BJ (cell line): ENCODE data around the gene SESN3. TPM values are rescaled to one million over a fixed set of nuclear protein-coding genes. Genes with fewer than 3 reads are reported as not detected.

Experiments used
- CTCF ChIA-PET: fragments of 350-600 bp; formaldehyde crosslinking; extraction: SDS; loops from one replicate; lab custom pipeline; 2021; ENCODE audit warnings: antibody characterized with exemption, inconsistent platforms; lab: Yijun Ruan, JAX
- POLR2A ChIA-PET: fragments of 300-600 bp; sonication (Branson Sonifier 250); formaldehyde crosslinking; extraction: SDS; loops from one replicate; lab custom pipeline; 2021; ENCODE audit warnings: antibody characterized with exemption; lab: Charles Lee
- DNase-seq: peaks from one replicate; pipeline ENCODE4 v3.0.0-alpha.2; 2011; ENCODE audit warnings: low read depth
- H3K27me3 ChIP-seq: 2 replicates; pipeline ENCODE4 v1.6.0; 2011; ENCODE audit warnings: low read length; ENCODE audit not compliant: control insufficient read depth, insufficient read depth
- H3K36me3 ChIP-seq: 2 replicates; pipeline ENCODE4 v1.5.1; 2011; ENCODE audit warnings: low read length; ENCODE audit not compliant: control insufficient read depth, insufficient read depth
- H3K4me3 ChIP-seq: 2 replicates; pipeline ENCODE4 v1.5.1; 2011; ENCODE audit warnings: low read depth, mild to moderate bottlenecking, control low read depth, low read length
- CTCF ChIP-seq: IDR thresholded peaks from 2 replicates; pipeline ENCODE4 v1.5.1; 2011; ENCODE audit warnings: low read depth, mild to moderate bottlenecking, control low read depth, inconsistent platforms, low read length, moderate library complexity; ENCODE audit not compliant: insufficient read depth
- polyA plus RNA-seq: library from polyadenylated mRNA; depleted of rRNA; stranded (reverse); fragments of >200 nt; gene quantifications from 2 replicates; pipeline ENCODE4 v1.2.3, GENCODE V29; 2011

The SESN3 gene
- polyA plus RNA-seq, 1 experiment = 0.31 TPM

GRCh38 chr11:95193541-95193940 is 37.5 kb downstream of the SESN3 start:
- POLR2A ChIA-PET = no interaction called here
- TF ChIP-seq CTCF = no peak
- H3K4me3 ChIP-seq = no peak overlapping the region
- H3K27me3 ChIP-seq = no peaks in the 10 kb centered on the region; the same call in 1 of the 2 replicates
- CTCF ChIA-PET = interaction anchor here (0.6 to 1.8 kb wide), 3 partner anchors 15 to 574 kb away, joined by 3 to 5 read pairs (median 3); no protein-coding TSS in a partner anchor
- no peaks in the 10 kb centered on the region for H3K36me3 ChIP-seq
- DNase-seq = no peak

- no peaks in the 10 kb centered on the region for H3K36me3 ChIP-seq
- no peak for DNase-seq
- ChIA-PET CTCF (interaction anchor here (0.7 to 1.8 kb wide), 2 partner anchors 16 to 185 kb away, joined by 3 to 5 read pairs; no protein-coding TSS in a partner anchor), POLR2A (no interaction called here)
- H3K4me3 ChIP-seq = no peak overlapping the region
- TF ChIP-seq CTCF = no peak
- no peaks in the 10 kb centered on the region; the same call in 1 of the 2 replicates for H3K27me3 ChIP-seq
Observed at GRCh38 chr11:95192717-95193116, 38.3 kb downstream of the SESN3 start.

GRCh38 chr11:95187723-95188122 is 43.3 kb downstream of the SESN3 start:
- POLR2A ChIA-PET = no interaction called here
- TF ChIP-seq CTCF = no peak
- CTCF ChIA-PET = interaction anchor here (0.6 kb wide), 1 partner anchor 510 kb away, joined by 3 read pairs; no protein-coding TSS in a partner anchor
- Histone ChIP-seq H3K36me3 (no peaks in the 10 kb centered on the region), H3K4me3 (no peak overlapping the region), H3K27me3 (no peaks in the 10 kb centered on the region)
- DNase-seq = no peak

- DNase-seq = no peak
- Histone ChIP-seq H3K27me3 (no peaks in the 10 kb centered on the region), H3K4me3 (no peak overlapping the region), H3K36me3 (no peaks in the 10 kb centered on the region)
- POLR2A ChIA-PET = no interaction called here
- CTCF ChIA-PET = no interaction called here
- no peak for TF ChIP-seq CTCF
Observed at GRCh38 chr11:95182397-95182796, 48.6 kb downstream of the SESN3 start.

- CTCF ChIA-PET = interaction anchor here (0.9 to 1.3 kb wide), 2 partner anchors 15 to 530 kb away, joined by 3 to 5 read pairs; no protein-coding TSS in a partner anchor
- no peaks in the 10 kb centered on the region for H3K27me3 ChIP-seq
- no peaks in the 10 kb centered on the region for H3K36me3 ChIP-seq
- POLR2A ChIA-PET = no interaction called here
- no peak overlapping the region for H3K4me3 ChIP-seq
- no peak for TF ChIP-seq CTCF
- no peak for DNase-seq
Observed at GRCh38 chr11:95175818-95176380, 55.1 kb downstream of the SESN3 start.
